Transverse colon (tissue), 4 donors: ENCODE results near the gene KRTAP1-3. TPM values are rescaled to one million over a fixed set of nuclear protein-coding genes. Genes with fewer than 3 reads are reported as not detected.

Experiments used
- DNase-seq: peaks from one replicate; pipeline ENCODE4 v3.0.0-alpha.2; 2019
- H3K27ac ChIP-seq, 4 donors: fragments of 200-600 bp; sonication (generic); 2 replicates each; pipeline ENCODE4 v1.5.1; 2016 to 2018; ENCODE audit warnings: inconsistent platforms in 4 of 4
- H3K27me3 ChIP-seq: fragments of 200-600 bp; sonication (generic); 2 replicates; pipeline ENCODE4 v1.5.1; 2017; ENCODE audit warnings: inconsistent platforms
- H3K36me3 ChIP-seq, 4 donors: fragments of 200-600 bp; sonication (generic); 2 replicates each; pipeline ENCODE4 v1.5.1; 2017 to 2019; ENCODE audit warnings: inconsistent platforms in 4 of 4
- H3K4me1 ChIP-seq, 4 donors: fragments of 200-600 bp; sonication (generic); 2 replicates each; pipeline ENCODE4 v1.5.1; 2017 to 2020; ENCODE audit warnings: inconsistent platforms in 4 of 4
- H3K4me3 ChIP-seq, 4 donors: fragments of 200-600 bp; sonication (generic); 1 replicate in 1 of 4; 2 replicates in 3 of 4; pipeline versions ENCODE4 v1.5.1 to v1.6.1; 2017 to 2019; ENCODE audit warnings: inconsistent platforms in 4 of 4
- H3K9me3 ChIP-seq, 2 donors: fragments of 200-600 bp; sonication (generic); 2 replicates each; pipeline ENCODE4 v1.5.1; 2017 to 2019; ENCODE audit warnings: inconsistent platforms in 2 of 2
- EP300 ChIP-seq: sonication (generic); formaldehyde crosslinking; IDR thresholded peaks from one replicate; pipeline ENCODE4 v1.6.1; 2017; ENCODE audit warnings: antibody characterized with exemption, low read depth
- POLR2A ChIP-seq: fragments of 450-650 bp; IDR thresholded peaks from one replicate; pipeline ENCODE4 v1.6.1; 2016; ENCODE audit warnings: antibody characterized with exemption, mild to moderate bottlenecking, moderate library complexity
- POLR2AphosphoS5 ChIP-seq, 3 donors: sonication (generic); formaldehyde crosslinking; IDR thresholded peaks; one replicate each; pipeline ENCODE4 v1.6.1; 2016; ENCODE audit warnings: antibody characterized with exemption in 3 of 3
- whole genome bisulfite sequencing, 2 donors: methylation state at CpG; one replicate each; pipeline ENCODE4 v1.1.5; 2018; ENCODE audit warnings: low coverage in 1 of 2; 5-methylcytosine and 5-hydroxymethylcytosine counted together
- in situ Hi-C, 4 donors: fragments of 200-750 bp; cut with MboI; loops; one replicate each; pipeline versions ENCODE4 v1.15.0 to v1.15.1; 2017; ENCODE audit warnings: low sequenced_read_pairs in 3 of 4, low pct_ligation_motif_present in 1 of 4, low pct_unique_long_range_greater_than_20kb in 1 of 4
- intact Hi-C: fragments of 100-400 bp; cut with DNase I; formaldehyde crosslinking; loops from one replicate; pipeline ENCODE4 v1.15.1; 2023; ENCODE audit warnings: low total_unique reads
- total RNA-seq, 4 donors: library from RNA; depleted of rRNA; stranded (reverse); fragments of >200 nt; gene quantifications; one replicate each; pipeline ENCODE4 v1.1.0, GENCODE V29; 2016
- TF ChIP-seq, protein P1 (sequence below), 5 experiments: fragments of 200-600 bp in 3 of 5; fragments of 450-650 bp in 2 of 5; sonication (generic) in 3 of 5; IDR thresholded peaks; 1 replicate in 2 of 5; 2 replicates in 3 of 5; pipeline ENCODE4 v1.5.1; 2016 to 2017; ENCODE audit warnings: antibody characterized with exemption in 5 of 5, inconsistent platforms in 3 of 5, mild to moderate bottlenecking in 2 of 5, moderate library complexity in 1 of 5

Gene KRTAP1-3
- total RNA-seq, 4 donors from 2014 or later: not detected

DNA sequence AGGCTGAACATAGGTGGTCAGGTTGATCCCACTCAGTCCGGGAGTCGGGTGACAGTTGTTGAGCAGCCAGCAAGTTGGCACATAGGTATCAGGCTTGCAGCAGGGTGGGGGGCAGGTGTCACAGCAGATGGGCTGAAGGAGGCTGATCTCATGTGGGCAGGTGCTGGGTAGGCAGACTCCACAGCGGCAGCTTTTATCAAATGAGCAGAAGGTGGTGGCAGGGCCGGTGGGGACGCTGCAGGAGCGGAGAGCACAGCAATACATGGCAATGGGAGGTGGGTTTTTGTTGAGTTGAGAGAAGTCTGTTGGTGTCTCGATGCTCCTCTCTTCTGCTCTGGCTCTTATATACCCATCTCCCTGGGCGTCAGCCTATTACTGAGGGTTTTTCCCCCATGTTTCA lies 25.9 kb downstream of the KRTAP1-3 start, which contains the start of gene KRTAP3-1:
Gene KRTAP3-1, minus strand, starts transcription at position 318 of the 400 bp plus-strand sequence. Its CDS starts 54 bp downstream, at position 264.
- Histone ChIP-seq H3K4me3 (no peak within 1 kb of the TSS), H3K36me3 (no peaks in the 10 kb centered on the region), H3K27me3 (no peaks in the 10 kb centered on the region), H3K9me3 (no peaks in the 10 kb centered on the region), H3K27ac (no peak within 1 kb of the TSS), H3K4me1 (no peaks in the 10 kb centered on the region)
- TF ChIP-seq EP300 (no peak), POLR2A (no peak), POLR2AphosphoS5 (IDR thresholded peaks at IDR 0.05) (no peak)
- TF ChIP-seq, protein P1, sequence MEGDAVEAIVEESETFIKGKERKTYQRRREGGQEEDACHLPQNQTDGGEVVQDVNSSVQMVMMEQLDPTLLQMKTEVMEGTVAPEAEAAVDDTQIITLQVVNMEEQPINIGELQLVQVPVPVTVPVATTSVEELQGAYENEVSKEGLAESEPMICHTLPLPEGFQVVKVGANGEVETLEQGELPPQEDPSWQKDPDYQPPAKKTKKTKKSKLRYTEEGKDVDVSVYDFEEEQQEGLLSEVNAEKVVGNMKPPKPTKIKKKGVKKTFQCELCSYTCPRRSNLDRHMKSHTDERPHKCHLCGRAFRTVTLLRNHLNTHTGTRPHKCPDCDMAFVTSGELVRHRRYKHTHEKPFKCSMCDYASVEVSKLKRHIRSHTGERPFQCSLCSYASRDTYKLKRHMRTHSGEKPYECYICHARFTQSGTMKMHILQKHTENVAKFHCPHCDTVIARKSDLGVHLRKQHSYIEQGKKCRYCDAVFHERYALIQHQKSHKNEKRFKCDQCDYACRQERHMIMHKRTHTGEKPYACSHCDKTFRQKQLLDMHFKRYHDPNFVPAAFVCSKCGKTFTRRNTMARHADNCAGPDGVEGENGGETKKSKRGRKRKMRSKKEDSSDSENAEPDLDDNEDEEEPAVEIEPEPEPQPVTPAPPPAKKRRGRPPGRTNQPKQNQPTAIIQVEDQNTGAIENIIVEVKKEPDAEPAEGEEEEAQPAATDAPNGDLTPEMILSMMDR (IDR thresholded peaks at IDR 0.05): no peak
- WGBS, 2 donors: 82 to 87% methylated on average over 2 to 8 of the region's 8 CpGs
- DNase-seq: no peak
- intact Hi-C loops: no loop called here
- in situ Hi-C loops: no loop called here

DNA sequence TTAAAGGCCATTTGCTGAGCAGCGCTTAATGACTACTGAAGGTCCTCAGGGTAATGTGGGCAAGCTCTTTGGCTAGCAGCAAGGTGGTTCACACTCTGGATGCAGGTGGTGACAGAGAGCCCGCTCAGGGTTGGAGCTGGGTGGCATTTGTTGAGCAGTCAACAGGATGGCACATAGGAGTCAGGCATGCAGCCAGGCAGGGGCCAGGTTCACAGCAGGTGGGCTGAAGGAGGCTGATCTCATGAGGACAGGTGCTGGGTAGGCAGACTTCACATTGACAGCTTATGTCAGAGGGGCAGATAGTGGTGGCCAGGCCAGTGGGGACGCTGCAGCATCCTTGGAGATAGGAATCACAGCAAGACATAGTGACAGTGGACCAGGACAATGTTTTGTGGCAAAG lies 30.3 kb downstream of the KRTAP1-3 start:
- in situ Hi-C loops: no loop called here
- no peaks in the 10 kb centered on the region for H3K36me3 ChIP-seq
- H3K4me1 ChIP-seq: no peaks in the 10 kb centered on the region
- DNase-seq: no peak
- no peak overlapping the region for H3K27ac ChIP-seq
- H3K9me3 ChIP-seq: no peaks in the 10 kb centered on the region
- WGBS, 2 donors: 74% methylated on average over 3 of the region's 3 CpGs; no CpG with 5 or more reads in 1 of the 2 donors
- TF ChIP-seq, protein P1 (IDR thresholded peaks at IDR 0.05): no peak
- TF ChIP-seq POLR2AphosphoS5 (IDR thresholded peaks at IDR 0.05) (no peak), EP300 (no peak), POLR2A (no peak)
- H3K4me3 ChIP-seq: no peak overlapping the region
- intact Hi-C loops: no loop called here
- H3K27me3 ChIP-seq: no peaks in the 10 kb centered on the region

DNA sequence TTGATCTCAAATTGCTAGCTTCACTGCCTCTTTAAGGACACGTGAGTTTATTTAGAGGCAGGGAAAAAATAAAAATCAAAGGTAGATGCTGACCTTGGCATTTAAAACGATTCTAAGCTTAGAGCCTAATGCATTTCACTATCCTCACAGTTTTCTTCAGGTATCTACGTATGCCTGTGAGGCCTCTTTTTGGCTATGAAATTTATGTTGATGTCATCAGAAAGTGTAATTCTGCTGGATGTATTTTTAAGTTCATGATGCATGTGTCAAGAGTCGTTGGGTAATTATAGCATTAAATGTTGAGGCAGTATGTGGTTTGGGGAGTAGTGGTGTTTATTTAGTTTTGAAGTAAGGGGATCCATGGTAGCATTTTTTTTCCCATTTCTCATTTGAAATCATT lies 30.7 kb downstream of the KRTAP1-3 start:
- WGBS, 2 donors: 67 to 69% methylated on average over 1 to 4 of the region's 4 CpGs
- Histone ChIP-seq H3K27ac (no peak overlapping the region), H3K36me3 (no peaks in the 10 kb centered on the region), H3K4me3 (no peak overlapping the region), H3K4me1 (no peaks in the 10 kb centered on the region), H3K9me3 (no peaks in the 10 kb centered on the region), H3K27me3 (no peaks in the 10 kb centered on the region)
- in situ Hi-C loops: no loop called here
- intact Hi-C loops: no loop called here
- TF ChIP-seq, protein P1 (IDR thresholded peaks at IDR 0.05): no peak
- TF ChIP-seq POLR2A: no peak
- TF ChIP-seq EP300: no peak
- TF ChIP-seq POLR2AphosphoS5 (IDR thresholded peaks at IDR 0.05): no peak
- DNase-seq: no peak

DNA sequence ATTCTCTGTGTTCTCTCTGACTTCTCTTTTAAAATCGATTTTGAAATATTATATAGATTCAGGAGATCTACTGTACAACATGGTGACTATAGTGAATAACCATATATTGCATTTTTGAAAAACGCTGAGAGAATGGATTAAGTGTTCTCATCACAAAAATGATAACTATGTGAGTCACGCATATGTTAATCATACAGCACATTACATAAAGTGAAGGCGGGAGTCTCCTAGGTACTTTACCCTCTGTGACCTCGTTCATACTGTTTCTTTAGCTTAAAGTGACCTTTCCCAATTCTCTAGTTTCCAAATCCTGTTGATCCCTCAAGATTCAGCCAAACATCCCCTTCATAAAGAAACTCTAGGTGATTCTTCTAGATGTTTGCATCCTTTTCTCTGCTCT lies 31.9 kb downstream of the KRTAP1-3 start:
- no peaks in the 10 kb centered on the region for H3K9me3 ChIP-seq
- intact Hi-C loops (no loop called here), in situ Hi-C loops (no loop called here)
- H3K27me3 ChIP-seq: no peaks in the 10 kb centered on the region
- no peaks in the 10 kb centered on the region for H3K4me1 ChIP-seq
- H3K36me3 ChIP-seq: no peaks in the 10 kb centered on the region
- H3K27ac ChIP-seq: no peak overlapping the region
- TF ChIP-seq POLR2A (no peak), POLR2AphosphoS5 (IDR thresholded peaks at IDR 0.05) (no peak), EP300 (no peak)
- TF ChIP-seq, protein P1 (IDR thresholded peaks at IDR 0.05): no peak
- H3K4me3 ChIP-seq: no peak overlapping the region
- WGBS, 2 donors: 47 to 52% methylated on average over 5 of the region's 5 CpGs
- no peak for DNase-seq
